NK-92 (cell line): ENCODE data around the gene IGFL1.
"Not testable (repeated sequence)": the region's sequence is repeated elsewhere in the genome, so short reads cannot be mapped to it uniquely, and the experiment has no call there.

Source experiments
- DNase-seq: peaks from one replicate; lab custom pipeline; 2025; ENCODE audit not compliant: unreplicated experiment; lab: John Stamatoyannopoulos, UW

Gene IGFL1

DNA sequence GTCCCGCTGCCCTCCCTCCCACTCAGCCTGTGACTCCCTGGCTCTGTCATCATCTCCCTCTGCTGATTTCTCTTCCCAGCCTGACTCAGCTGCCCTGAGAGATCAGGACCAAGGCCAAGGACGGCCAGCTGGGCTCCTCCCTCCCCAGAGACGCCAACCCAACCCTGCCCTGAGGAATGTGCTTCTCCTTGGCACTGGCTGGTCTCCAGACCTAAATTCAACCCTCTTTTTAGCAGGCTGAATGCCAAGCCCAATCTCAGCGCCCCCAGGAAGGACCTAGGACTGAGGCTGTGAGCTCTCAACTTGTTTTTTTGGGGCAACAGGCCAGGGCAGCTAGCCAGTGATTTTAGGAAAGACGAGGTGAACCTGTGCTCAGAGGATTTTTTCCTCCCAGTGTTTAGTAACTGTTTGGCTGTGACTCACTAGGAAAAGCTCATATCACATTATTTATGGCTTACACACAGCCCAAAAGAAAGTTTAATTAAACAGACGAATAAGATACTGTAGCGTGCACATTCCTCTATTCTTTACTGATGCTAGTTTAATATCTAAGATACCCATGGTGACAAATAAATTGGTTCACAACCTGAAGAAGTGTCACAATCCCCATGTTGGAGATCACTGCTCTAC lies 7.4 kb upstream of the IGFL1 start:
- DNase-seq: no peak

DNA sequence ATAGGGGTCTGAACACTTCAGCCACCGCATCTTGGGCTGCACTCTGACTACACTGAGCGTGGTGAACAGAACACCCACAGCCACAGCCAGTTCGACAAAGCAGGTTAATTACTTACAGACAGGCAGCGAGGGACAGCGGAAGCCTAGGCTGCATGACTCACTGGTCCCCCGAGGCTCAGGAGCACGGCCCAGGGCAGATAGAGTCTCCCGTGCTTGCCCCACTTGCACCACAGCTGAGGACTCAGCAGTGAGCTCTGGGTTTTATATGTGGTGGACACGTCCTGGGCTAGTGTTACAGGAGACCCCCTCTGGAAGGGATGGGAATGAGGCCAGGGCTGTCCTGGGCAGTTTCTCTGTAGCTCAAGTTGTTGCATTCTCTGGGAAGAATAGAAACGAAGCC lies 5.8 kb upstream of the IGFL1 start:
- not testable (repeated sequence) for DNase-seq

GRCh38 chr19:46224773-46225172 lies 4.8 kb upstream of the IGFL1 start:
- DNase-seq: no peak

GRCh38 chr19:46225558-46226004 lies 4.0 kb upstream of the IGFL1 start:
- no peak for DNase-seq

- no peak for DNase-seq
Observed at GRCh38 chr19:46226438-46226973, 3.0 kb upstream of the IGFL1 start.

DNA sequence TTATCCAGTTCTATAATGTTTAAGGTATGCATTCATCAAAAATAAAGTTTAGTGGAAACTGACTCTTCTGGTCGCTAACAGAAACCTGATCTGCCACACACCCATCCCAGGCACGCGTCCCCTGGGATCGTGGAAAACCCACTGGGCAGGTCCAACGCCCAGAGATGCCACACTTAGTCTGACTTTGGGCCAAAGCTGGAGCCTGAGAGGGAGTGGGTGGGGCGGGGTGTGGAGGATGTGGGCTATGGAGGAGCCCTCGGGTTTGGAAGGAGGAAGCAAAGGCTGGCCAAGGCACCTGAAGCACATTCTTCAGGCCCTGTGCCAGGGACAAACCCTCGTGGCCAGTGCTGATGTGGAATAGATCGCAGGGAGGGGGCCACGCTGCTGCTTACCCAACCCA lies 2.5 kb downstream of the IGFL1 start:
- DNase-seq: no peak

DNA sequence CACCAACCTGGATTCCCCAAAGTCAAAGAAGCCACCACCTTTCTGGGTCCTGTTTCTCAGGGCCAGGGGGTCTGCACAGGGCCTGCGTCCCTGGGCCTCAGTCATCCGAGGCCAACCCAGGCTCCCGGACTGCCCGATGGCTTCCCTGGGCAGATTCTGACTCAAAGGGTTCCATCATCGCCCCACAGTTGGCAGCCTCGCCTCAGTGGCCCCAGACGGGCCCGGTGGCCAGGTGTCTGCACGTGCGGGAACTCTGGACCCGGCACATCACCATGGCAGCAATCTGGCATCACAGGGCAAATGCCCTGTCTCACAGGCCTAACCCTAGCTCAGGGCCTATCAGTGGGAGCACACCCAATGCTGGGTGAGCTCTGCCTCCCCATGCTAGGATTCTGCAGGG lies 2.9 kb downstream of the IGFL1 start:
- DNase-seq: no peak

DNA sequence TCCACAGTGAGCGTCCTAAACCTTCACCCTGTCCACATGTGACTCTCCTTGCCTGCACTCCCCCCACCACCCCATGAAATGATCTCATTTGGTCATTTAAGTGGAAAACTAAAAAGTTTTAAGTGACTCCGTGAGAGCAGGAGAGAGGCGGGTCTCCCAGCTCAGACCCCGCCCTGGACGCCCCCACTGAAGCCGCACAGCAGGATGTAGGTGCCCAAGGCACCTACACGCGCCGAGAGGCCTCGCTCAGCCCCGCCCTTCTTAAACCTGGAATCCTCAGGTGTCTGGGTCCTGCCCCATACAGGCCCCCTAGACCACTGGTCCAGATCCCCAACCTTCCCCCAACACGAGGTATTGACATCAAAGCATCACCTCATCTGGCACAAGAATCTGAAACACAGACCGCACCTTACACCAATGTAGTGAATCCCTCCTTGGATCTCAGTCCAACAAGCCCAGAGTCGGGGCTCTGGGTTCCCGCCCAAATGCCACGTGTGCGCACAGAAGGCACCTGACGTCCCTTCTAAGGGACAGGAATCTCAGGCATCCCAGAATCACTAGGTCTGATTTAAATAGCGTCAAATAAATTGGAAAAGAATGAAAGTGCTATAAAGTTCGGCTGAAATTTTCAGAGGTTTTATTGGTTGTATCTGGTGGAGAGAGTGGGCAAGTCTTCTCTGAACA lies 3.5 kb downstream of the IGFL1 start:
- DNase-seq: no peak

DNA sequence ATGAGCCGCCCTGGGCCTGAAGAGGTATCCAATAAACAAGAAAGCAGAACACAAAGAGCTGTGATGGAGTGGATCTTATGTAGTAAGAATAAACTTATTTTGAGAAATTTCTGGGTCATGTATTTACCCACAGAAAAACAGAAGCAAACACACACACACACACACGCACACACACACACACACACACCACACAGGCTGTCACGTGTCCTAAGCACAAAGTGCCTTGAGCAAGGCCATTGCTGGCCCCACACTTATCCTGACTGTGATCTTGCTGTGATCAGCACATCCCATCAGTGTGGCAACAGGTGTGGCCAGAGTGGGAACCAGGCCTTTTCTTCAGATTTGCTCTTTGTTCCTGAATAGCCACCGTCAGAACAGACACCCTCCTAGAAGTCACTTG lies 4.3 kb downstream of the IGFL1 start:
- not testable (repeated sequence) for DNase-seq

- DNase-seq: not testable (repeated sequence)
Observed at GRCh38 chr19:46238141-46238540, 8.6 kb downstream of the IGFL1 start.

GRCh38 chr19:46239193-46240024 lies 9.9 kb downstream of the IGFL1 start:
- no peak for DNase-seq

DNA sequence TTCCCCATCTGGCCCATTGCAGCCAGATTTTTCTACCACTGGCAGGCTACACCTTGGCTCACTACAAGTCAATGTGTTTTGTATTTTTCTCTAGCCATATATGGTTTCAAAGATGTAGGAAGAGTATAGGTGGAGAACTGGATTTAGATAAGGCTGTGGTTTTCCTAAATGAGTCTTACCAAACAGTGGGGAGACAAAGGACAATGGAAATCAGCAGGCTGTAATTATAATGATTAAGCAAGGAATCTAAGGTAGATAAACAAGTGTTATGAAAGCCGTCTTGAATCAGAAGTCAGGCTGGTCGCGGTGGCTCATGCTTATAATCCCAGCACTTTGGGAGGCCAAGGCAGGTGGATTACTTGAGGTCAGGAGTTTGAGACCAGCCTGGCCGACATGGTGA lies 11.2 kb downstream of the IGFL1 start:
- no peak for DNase-seq

DNA sequence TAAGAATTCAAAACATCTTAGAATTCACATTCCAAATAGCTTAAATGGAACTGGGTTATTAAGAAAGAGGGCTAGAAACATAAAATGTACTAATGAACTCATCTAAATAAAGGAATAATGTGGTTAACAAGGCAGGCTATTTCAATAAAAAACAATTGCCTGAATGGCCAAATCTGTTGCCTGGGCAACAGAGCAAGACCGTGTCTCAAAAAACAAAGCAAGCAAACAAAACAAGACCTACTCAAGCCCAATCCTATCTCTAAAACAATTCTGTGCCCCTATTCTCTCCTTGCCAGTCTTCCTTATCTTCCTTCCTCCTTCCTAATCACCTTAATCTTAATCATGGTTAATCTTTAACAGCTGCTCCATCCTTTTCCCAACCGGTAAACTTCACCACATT lies 12.1 kb downstream of the IGFL1 start:
- no peak for DNase-seq

- not testable (repeated sequence) for DNase-seq
Observed at GRCh38 chr19:46243081-46243654, 13.6 kb downstream of the IGFL1 start.

- DNase-seq: no peak
Observed at GRCh38 chr19:46250076-46250735, 20.7 kb downstream of the IGFL1 start.

DNA sequence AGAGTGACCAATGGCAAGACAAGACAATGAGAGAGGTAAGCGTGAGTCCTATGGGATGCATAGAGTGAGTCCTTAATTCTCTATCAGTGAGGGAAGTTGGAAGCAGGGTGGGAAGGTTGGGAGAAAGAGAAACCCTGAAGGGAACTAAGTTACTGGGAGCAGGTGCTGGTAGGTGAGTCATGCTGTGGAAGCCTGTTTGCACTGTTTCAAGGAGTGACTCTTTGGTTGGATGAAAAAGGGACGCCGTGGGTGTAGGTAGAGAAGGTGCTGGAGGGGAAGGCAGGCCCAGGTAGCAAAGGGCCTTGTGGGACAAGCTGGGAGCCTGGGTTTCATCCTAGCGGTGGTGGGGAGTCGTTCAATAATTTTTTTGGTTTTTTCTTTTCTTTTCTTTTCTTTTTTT lies 21.9 kb downstream of the IGFL1 start:
- DNase-seq: no peak

DNA sequence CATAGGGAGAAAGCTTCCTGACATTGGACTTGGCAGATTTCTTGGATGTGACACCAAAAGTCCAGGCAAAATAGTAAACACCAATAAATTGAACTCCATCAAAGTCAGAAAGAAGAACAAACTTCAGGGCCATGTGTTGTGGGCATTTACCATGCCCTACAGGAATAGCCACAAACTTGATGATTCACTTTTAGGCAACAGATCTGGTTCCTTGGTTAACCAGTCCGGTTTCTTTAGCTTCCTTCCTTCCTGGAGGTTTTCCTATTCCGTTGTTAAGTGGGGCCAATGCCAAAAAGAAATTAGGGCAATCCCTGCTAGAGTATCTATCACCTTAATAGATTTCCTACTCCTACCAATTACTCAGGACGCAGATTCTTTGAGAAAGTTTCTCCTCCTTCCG lies 25.2 kb downstream of the IGFL1 start:
- DNase-seq: no peak

DNA sequence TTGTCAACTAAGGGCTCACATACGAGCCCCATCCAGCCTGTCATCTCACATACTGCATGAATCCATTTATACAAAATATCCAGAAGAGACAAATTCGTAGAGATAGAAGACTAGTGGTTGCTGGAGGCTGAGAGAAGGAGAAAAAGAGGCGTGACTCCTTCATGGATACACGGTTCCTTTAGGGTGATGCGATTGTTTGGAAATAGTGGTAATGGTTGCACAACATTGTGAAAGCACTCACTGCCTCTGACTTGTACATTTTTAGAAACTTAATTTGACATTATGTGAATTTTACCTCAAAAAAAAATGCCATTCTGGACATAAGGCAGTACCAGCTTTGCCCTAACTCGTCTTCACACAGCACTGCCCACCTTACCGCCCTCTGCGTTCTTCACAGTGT lies 27.3 kb downstream of the IGFL1 start:
- DNase-seq: no peak

DNA sequence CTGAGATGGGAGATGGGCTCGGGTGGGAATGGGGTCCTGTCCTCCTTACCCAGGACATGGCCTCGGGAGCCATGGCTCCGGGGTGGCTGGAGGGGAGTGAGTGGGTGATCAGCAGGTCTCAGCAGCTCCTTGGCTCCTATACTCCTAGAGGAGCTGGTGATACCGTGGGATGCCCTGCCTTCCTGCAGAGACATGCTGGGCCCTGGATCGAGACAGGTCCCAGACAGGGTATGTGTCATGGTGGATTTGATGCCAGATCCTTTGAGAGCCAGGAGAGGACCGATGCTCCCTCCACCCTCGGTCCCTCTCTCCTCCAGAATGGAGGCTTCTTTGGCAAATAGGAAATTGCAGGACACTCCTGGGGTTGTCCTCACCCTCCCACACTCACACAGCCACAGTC lies 32.0 kb downstream of the IGFL1 start:
- not testable (repeated sequence) for DNase-seq

DNA sequence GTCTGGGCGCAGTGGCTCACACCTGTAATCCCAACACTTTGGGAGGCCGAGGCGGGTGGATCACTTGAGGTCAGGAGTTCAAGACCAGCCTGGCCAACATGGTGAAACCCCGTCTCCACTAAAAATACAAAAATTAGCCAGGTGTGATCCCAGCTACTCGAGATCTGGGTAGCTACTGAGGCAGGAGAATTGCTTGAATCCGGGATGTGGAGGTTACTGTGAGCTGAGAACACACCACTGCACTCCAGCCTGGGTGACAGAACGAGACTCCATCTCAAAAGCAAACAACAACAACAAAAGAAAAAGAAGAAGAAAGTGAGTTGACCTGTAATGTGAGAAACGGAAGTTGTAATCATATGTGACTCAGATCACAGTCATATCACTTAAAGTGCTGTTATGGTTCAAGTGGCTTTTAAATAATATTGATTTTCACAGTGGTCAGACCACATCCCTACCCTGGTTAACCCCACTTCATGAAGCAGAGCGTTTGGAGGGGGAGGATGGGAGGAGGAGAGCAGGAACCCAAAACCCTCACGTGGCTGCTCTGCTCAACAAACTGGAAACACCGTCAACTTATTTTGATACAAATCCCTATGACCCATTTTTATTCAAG lies 33.2 kb downstream of the IGFL1 start:
- DNase-seq: not testable (repeated sequence)
